Natural killer cell (primary cell): ENCODE results near the gene SORCS2. TPM values are rescaled to one million over a fixed set of nuclear protein-coding genes. Genes with fewer than 3 reads are reported as not detected.

Experiments used
- ATAC-seq, 3 donors: fragments of 150-1000 bp in 2 of 3; fragments of 200-7000 bp in 1 of 3; cut with Tn5 transposase; 1 replicate in 1 of 3; 2 replicates in 2 of 3; pipeline ENCODE4 v1.10.0; 2021; ENCODE audit warnings: mild to moderate bottlenecking in 2 of 3, moderate library complexity in 2 of 3
- DNase-seq, 2 donors: peaks; one replicate each; pipeline versions ENCODE4 v3.0.0 to v3.0.0-alpha.2; 2013 to 2021; ENCODE audit warnings: mixed read lengths in 1 of 2
- H3K27ac ChIP-seq: one replicate; pipeline ENCODE4 v1.5.1; 2013; ENCODE audit warnings: mild to moderate bottlenecking, low read length
- H3K27me3 ChIP-seq: one replicate; pipeline ENCODE4 v1.6.1; 2013; ENCODE audit warnings: low read length; ENCODE audit not compliant: control insufficient read depth, insufficient read depth
- H3K36me3 ChIP-seq: one replicate; pipeline ENCODE4 v1.6.1; 2013; ENCODE audit warnings: low read length; ENCODE audit not compliant: control insufficient read depth, insufficient read depth
- H3K4me1 ChIP-seq: one replicate; pipeline ENCODE4 v1.6.1; 2013; ENCODE audit warnings: low read length; ENCODE audit not compliant: control insufficient read depth, insufficient read depth
- H3K4me3 ChIP-seq: one replicate; pipeline ENCODE4 v1.5.1; 2013; ENCODE audit warnings: low read length
- H3K9me3 ChIP-seq: one replicate; pipeline ENCODE4 v1.6.1; 2013; ENCODE audit warnings: low read length; ENCODE audit not compliant: control insufficient read depth, insufficient read depth
- H3K27ac Mint-ChIP-seq, 2 donors: one replicate each; pipeline ENCODE4 v1.8.0; 2022; ENCODE audit warnings: mild to moderate bottlenecking in 2 of 2, mixed read lengths in 2 of 2, moderate library complexity in 1 of 2
- H3K27me3 Mint-ChIP-seq, 2 donors: one replicate each; pipeline ENCODE4 v1.8.0; 2022; ENCODE audit warnings: low read depth in 2 of 2, mixed read lengths in 2 of 2
- H3K36me3 Mint-ChIP-seq: one replicate; pipeline ENCODE4 v1.8.0; 2022; ENCODE audit warnings: mixed read lengths
- H3K4me1 Mint-ChIP-seq, 2 donors: one replicate each; pipeline ENCODE4 v1.8.0; 2022; ENCODE audit warnings: mixed read lengths in 2 of 2
- H3K4me3 Mint-ChIP-seq: one replicate; pipeline ENCODE4 v1.8.0; 2022; ENCODE audit warnings: mild to moderate bottlenecking, moderate library complexity, mixed read lengths
- H3K9me3 Mint-ChIP-seq, 2 donors: one replicate each; pipeline ENCODE4 v1.8.0; 2022; ENCODE audit warnings: mixed read lengths in 2 of 2
- CTCF ChIP-seq: fragments of 200-600 bp; IDR thresholded peaks from one replicate; pipeline ENCODE4 v1.8.0; 2022; ENCODE audit warnings: antibody characterized with exemption
- WGBS: methylation state at CpG from one replicate; pipeline ENCODE4 v1.1.7; 2013; ENCODE audit warnings: missing lambda C conversion rate; ENCODE audit not compliant: insufficient coverage; 5-methylcytosine and 5-hydroxymethylcytosine counted together
- intact Hi-C: fragments of 100-400 bp; cut with micrococcal nuclease; formaldehyde crosslinking; loops from one replicate; pipeline ENCODE4 v1.14.2; 2022
- total RNA-seq, 4 donors: library from RNA; stranded (reverse); fragments of 120-200 nt in 1 of 4; gene quantifications; one replicate each; pipeline versions ENCODE4 v1.2.3 to v1.2.4, GENCODE V29; 2013 to 2022

The SORCS2 gene
- total RNA-seq, 3 donors from 2014 or later (not counting 1 experiment from before 2014, with no cell fraction given) = 1.2 to 2.5 (median 1.4) TPM

- Histone ChIP-seq H3K27me3 (no peaks in the 10 kb centered on the region), H3K4me3 (no peak overlapping the region), H3K27ac (no peak overlapping the region), H3K36me3 (no peaks in the 10 kb centered on the region), H3K9me3 (no peaks in the 10 kb centered on the region), H3K4me1 (peaks cover 4% of the 10 kb centered on the region)
- Mint-ChIP-seq H3K9me3 (no peaks in the 10 kb centered on the region), H3K27ac (no peak overlapping the region), H3K36me3 (no peaks in the 10 kb centered on the region), H3K4me3 (no peak overlapping the region), H3K27me3 (peaks cover 17% of the 10 kb centered on the region in 2 donors), H3K4me1 (peaks cover 23 to 25% of the 10 kb centered on the region in 2 donors)
- DNase-seq (no peak), ATAC-seq (no peak)
- no peak for TF ChIP-seq CTCF
- intact Hi-C loops = no loop called here
- WGBS = 77% methylated on average over 19 of the region's 19 CpGs
Measured at GRCh38 chr4:7701866-7702649, 509.7 kb downstream of the SORCS2 start.

GRCh38 chr4:7703688-7704087 lies 511.4 kb downstream of the SORCS2 start:
- no peak for ATAC-seq
- Mint-ChIP-seq H3K4me3 (no peak overlapping the region), H3K27ac (no peak overlapping the region), H3K27me3 (peaks cover 9 to 12% of the 10 kb centered on the region in 2 donors), H3K36me3 (no peaks in the 10 kb centered on the region), H3K4me1 (peaks cover 8 to 13% of the 10 kb centered on the region in 2 donors), H3K9me3 (no peaks in the 10 kb centered on the region)
- 78% methylated on average over 8 of the region's 8 CpGs for WGBS
- no peak overlapping the region for H3K4me3 ChIP-seq
- H3K27ac ChIP-seq = no peak overlapping the region
- intact Hi-C loops = no loop called here
- H3K36me3 ChIP-seq = no peaks in the 10 kb centered on the region
- no peaks in the 10 kb centered on the region for H3K9me3 ChIP-seq
- H3K4me1 ChIP-seq = peaks cover 2% of the 10 kb centered on the region
- DNase-seq = no peak
- no peaks in the 10 kb centered on the region for H3K27me3 ChIP-seq
- TF ChIP-seq CTCF = no peak

- ATAC-seq (no peak), DNase-seq (no peak)
- no peaks in the 10 kb centered on the region for H3K27me3 ChIP-seq
- no peak overlapping the region for H3K4me3 Mint-ChIP-seq
- intact Hi-C loops = no loop called here
- H3K9me3 ChIP-seq = no peaks in the 10 kb centered on the region
- no peaks in the 10 kb centered on the region for H3K9me3 Mint-ChIP-seq
- H3K27ac ChIP-seq = no peak overlapping the region
- H3K4me1 ChIP-seq = peaks cover 6% of the 10 kb centered on the region
- H3K36me3 ChIP-seq = no peaks in the 10 kb centered on the region
- peaks cover 5 to 9% of the 10 kb centered on the region in 2 donors for H3K27me3 Mint-ChIP-seq
- H3K36me3 Mint-ChIP-seq = no peaks in the 10 kb centered on the region
- TF ChIP-seq CTCF = no peak
- peaks cover 6 to 10% of the 10 kb centered on the region in 2 donors for H3K4me1 Mint-ChIP-seq
- H3K4me3 ChIP-seq = no peak overlapping the region
- no peak overlapping the region for H3K27ac Mint-ChIP-seq
- WGBS = 95% methylated on average over 16 of the region's 16 CpGs
Measured at GRCh38 chr4:7704091-7704490, 511.8 kb downstream of the SORCS2 start.

- Histone ChIP-seq H3K27ac (no peak overlapping the region), H3K36me3 (no peaks in the 10 kb centered on the region), H3K4me1 (peaks cover 7% of the 10 kb centered on the region), H3K9me3 (no peaks in the 10 kb centered on the region), H3K4me3 (no peak overlapping the region), H3K27me3 (no peaks in the 10 kb centered on the region)
- WGBS = 95% methylated on average over 19 of the region's 19 CpGs
- Mint-ChIP-seq H3K4me3 (no peak overlapping the region), H3K9me3 (no peaks in the 10 kb centered on the region), H3K27me3 (peaks cover 4 to 8% of the 10 kb centered on the region in 2 donors), H3K36me3 (no peaks in the 10 kb centered on the region), H3K27ac (no peak overlapping the region), H3K4me1 (peaks cover 6 to 10% of the 10 kb centered on the region in 2 donors)
- DNase-seq (no peak), ATAC-seq (no peak)
- intact Hi-C loops = no loop called here
- TF ChIP-seq CTCF = no peak
Measured at GRCh38 chr4:7704625-7705024, 512.3 kb downstream of the SORCS2 start.
